Measurements from ENCODE around the gene NAB2. TPM values are rescaled to one million over a fixed set of nuclear protein-coding genes. Genes with fewer than 3 reads are reported as not detected.
"Not testable (repeated sequence)": the region's sequence is repeated elsewhere in the genome, so short reads cannot be mapped to it uniquely, and the experiment has no call there.

Gene NAB2
- total RNA-seq, 1 donor, result 41.8 TPM

DNA sequence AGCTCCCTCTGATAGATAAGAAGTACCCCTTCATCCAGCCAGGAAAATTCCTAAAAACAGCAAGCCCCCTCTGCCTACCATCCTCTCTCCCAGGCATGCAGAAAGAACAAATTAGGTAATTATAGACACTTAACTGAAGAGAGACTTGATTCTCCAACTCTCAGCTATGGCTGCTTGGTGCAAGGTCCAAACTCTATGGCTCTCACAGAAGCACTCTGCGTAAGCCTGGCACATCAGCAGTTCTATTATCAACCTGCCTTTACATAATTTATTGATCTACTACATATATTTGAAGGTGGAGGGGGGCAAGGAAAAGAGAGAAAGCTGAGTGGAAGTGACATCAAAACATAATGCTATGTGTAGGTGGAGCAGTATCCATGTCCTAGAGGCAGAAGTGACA, 37.9 kb upstream of the NAB2 start:
- TF ChIP-seq, protein P1, sequence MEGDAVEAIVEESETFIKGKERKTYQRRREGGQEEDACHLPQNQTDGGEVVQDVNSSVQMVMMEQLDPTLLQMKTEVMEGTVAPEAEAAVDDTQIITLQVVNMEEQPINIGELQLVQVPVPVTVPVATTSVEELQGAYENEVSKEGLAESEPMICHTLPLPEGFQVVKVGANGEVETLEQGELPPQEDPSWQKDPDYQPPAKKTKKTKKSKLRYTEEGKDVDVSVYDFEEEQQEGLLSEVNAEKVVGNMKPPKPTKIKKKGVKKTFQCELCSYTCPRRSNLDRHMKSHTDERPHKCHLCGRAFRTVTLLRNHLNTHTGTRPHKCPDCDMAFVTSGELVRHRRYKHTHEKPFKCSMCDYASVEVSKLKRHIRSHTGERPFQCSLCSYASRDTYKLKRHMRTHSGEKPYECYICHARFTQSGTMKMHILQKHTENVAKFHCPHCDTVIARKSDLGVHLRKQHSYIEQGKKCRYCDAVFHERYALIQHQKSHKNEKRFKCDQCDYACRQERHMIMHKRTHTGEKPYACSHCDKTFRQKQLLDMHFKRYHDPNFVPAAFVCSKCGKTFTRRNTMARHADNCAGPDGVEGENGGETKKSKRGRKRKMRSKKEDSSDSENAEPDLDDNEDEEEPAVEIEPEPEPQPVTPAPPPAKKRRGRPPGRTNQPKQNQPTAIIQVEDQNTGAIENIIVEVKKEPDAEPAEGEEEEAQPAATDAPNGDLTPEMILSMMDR (IDR thresholded peaks at IDR 0.05; ENCODE audit: insufficient read depth, low read length), result no peak
- DNase-seq (ENCODE audit: low read depth), result no peak
- H3K4me3 ChIP-seq (ENCODE audit: low read depth, low read length), result no peak overlapping the region

DNA sequence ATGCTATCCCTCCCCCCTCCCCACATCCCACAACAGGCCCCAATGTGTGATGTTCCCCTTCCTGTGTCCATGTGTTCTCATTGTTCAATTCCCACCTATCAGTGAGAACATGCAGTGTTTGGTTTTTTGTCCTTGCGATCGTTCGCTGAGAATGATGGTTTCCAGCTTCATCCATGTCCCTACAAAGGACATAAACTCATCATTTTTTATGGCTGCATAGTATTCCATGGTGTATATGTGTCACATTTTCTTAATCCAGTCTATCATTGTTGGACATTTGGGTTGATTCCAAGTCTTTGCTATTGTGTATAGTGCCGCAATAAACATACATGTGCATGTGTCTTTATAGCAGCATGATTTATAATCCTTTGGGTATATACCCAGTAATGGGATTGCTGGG, 35.8 kb upstream of the NAB2 start:
- H3K4me3 ChIP-seq (ENCODE audit: low read depth, low read length); DNase-seq (ENCODE audit: low read depth): not testable (repeated sequence)

DNA sequence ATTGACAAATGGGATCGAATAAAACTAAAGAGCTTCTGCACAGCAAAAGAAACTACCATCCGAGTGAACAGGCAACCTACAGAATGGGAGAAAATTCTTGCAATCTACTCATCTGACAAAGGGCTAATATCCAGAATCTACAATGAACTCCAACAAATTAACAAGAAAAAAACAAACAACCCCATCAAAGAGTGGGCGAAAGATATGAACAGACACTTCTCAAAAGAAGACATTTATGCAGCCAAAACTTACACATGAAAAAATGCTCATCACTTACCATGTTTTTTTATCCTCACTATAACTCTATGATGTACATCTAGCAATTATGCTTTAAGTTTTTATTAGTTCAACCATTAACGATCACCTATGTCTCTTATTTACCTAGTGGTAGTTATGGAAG, 35.0 kb upstream of the NAB2 start:
- not testable (repeated sequence) for DNase-seq (ENCODE audit: low read depth); H3K4me3 ChIP-seq (ENCODE audit: low read depth, low read length)

- no peak overlapping the region for H3K4me3 ChIP-seq (ENCODE audit: low read depth, low read length)
- no peak for DNase-seq (ENCODE audit: low read depth)
- TF ChIP-seq, protein P1 (IDR thresholded peaks at IDR 0.05; ENCODE audit: insufficient read depth, low read length), result no peak
These were observed 33.1 kb upstream of the NAB2 start for GRCh38 chr12:57055824-57056223.

- DNase-seq (ENCODE audit: low read depth), result no peak
- no peak overlapping the region for H3K4me3 ChIP-seq (ENCODE audit: low read depth, low read length)
- TF ChIP-seq, protein P1 (IDR thresholded peaks at IDR 0.05; ENCODE audit: insufficient read depth, low read length), result no peak
These were observed 31.7 kb upstream of the NAB2 start for GRCh38 chr12:57057067-57057751.

DNA sequence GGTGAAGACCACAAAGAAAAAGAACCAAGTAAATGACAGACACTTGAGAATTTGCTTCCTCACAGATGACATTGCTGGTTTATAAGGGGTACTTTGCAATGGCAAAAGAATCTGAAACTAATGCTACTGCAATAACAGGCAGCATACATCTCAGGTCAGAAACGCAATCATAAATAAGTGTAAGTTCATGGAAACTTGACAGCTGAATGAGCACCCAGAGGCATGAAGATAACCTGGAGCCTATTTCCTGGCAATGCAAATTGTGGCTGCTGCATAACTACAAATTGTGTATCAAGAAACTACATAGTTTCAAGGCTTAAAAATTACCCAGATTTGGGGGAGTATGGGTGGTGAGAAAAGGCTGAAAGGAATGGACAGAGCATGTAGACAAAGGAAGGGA, 30.5 kb upstream of the NAB2 start:
- H3K4me3 ChIP-seq (ENCODE audit: low read depth, low read length), result no peak overlapping the region
- TF ChIP-seq, protein P1 (IDR thresholded peaks at IDR 0.05; ENCODE audit: insufficient read depth, low read length), result no peak
- DNase-seq (ENCODE audit: low read depth), result no peak

DNA sequence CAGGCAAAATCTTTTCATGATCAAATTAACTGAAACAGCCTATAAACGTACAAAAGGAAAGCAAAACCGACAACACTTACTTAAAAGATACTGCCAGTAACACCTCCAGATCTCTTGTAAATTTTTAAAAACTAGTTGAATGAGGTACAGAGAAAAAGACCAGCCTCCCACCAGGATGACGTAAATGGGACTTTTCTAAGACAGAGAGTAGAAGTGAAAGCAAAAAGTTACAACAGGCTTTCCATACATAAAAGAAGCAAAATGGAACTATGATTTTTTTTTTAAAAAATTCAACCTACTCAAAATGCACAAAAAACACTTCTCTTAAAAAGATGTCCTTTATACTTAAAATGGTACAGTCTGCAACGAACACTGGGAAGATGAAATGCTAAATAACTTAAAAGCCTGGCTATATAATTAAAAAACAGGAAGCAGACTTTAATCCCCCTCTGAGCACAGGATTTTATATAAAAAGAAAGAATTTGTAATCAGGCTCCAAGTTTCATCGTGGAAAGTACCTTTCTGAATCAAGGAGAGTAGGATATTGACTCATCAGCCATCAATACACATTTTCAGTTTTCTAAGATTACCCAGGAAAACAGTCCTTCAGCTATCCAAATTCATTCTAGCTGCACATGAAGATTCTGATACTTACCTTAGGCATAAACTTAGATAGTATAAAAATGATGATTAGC, 24.8 kb upstream of the NAB2 start:
- TF ChIP-seq, protein P1 (IDR thresholded peaks at IDR 0.05; ENCODE audit: insufficient read depth, low read length), result no peak
- DNase-seq (ENCODE audit: low read depth), result no peak
- no peak overlapping the region for H3K4me3 ChIP-seq (ENCODE audit: low read depth, low read length)

GRCh38 chr12:57066245-57066644, 22.7 kb upstream of the NAB2 start:
- no peak overlapping the region for H3K4me3 ChIP-seq (ENCODE audit: low read depth, low read length)
- TF ChIP-seq, protein P1 (IDR thresholded peaks at IDR 0.05; ENCODE audit: insufficient read depth, low read length), result no peak
- no peak for DNase-seq (ENCODE audit: low read depth)

Data from fibroblast of the aortic adventitia (primary cell).